Posterior cingulate gyrus (tissue), 11 donors: ENCODE data around the gene ZMIZ1.

Source experiments
- DNase-seq, 10 donors: peaks; one replicate each; pipeline versions ENCODE4 v3.0.0 to v3.0.0-alpha.2; 2020 to 2021; ENCODE audit warnings: mixed read lengths in 3 of 10
- intact Hi-C: fragments of 100-400 bp; cut with DNase I; formaldehyde crosslinking; loops from one replicate; pipeline ENCODE4 v1.15.1; 2023

ZMIZ1 gene

DNA sequence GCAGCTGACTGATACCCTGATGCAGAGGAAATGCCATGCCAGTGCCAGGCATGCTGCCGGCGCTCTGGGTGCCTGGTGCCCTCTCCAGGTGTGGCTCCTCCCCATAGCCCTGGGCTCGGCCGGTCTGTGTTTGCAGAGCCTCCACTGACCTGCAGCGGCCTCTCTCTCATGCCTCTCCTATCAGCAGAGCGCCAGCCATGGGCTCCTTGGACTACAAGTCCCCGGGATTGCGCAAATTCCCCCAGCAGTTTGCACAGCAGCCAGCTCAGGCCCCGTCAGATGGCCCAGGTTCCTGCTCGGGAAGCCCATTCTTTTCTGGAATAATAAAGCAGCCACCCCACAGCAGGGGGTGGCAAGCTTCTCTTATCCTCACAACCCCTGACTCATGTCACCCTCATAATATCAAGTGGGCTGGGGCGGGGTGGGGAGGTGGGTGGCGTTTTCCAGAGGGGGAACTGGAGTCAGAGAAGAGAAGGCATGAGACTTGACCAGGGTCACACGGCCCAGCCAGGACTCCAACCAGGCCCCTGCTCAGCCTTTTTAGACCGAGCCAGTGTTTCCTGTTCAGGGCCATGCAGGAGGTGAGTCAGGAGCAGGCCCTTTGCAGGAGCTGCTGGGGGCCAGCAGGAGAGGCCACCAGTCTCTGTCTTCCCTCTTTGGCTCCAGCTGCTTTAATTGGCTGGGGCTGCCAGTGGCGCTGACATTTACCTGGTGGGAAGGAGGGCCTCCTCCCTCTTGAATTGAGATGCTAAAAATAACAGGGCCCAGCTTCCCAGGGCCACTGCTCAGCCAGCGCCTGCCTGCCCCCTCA, 58.6 kb downstream of the ZMIZ1 start:
- intact Hi-C loops = no loop called here
- no peak for DNase-seq

DNA sequence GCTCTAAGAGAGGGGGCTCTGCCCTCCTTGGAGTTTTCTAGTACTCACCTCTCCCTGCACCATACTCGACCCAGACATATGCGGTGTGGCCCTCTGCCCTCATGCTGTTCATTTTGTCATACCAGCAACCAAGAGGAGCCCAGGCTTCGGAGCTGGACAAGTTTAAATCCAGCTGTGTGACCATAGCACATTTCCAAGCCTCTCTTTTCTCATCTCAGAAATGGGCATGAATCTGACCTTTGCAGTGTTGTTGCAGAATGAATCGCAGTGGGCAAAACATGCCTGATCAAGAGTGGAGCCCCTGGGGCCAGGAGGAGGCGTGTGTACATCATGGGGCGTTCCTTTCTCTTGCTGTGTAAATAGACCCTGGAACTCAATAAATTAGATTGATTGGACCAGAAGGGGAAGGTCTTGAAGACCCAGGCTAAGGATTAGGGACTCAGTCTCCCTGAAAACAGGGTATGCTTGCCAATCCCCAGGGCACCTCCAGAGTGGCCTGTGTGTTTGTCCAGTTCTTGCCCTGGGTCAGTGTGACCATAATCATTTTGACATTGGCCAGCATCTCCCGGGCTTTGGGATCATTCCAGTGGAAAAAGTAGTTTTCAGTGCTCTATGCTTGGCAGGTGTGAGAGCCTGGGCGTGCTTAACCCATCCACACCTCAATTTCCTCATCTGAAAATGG, 59.6 kb downstream of the ZMIZ1 start:
- intact Hi-C loops = no loop called here

DNA sequence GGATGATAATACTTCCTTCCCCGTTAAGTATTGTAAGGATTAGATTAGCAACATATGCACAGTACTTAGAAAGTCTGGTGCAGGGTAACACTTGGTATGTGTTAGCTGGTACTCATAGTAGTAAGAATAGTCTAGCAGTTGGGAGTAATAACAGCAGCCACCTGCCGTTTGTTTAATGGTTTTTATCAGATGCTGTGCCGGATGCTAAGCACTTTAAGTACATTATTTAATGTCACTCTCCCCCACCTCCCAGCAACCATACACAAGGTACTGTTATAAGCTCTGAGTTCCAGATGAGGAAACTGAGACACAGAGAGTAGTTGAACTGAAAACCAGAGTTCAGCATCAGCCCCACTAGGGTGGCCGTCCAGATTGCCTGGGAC, 60.1 kb downstream of the ZMIZ1 start:
- intact Hi-C loops = no loop called here
- DNase-seq = no peak

More for the DNA sequence above, 59.6 kb downstream of the ZMIZ1 start:
- no peak for DNase-seq

DNA sequence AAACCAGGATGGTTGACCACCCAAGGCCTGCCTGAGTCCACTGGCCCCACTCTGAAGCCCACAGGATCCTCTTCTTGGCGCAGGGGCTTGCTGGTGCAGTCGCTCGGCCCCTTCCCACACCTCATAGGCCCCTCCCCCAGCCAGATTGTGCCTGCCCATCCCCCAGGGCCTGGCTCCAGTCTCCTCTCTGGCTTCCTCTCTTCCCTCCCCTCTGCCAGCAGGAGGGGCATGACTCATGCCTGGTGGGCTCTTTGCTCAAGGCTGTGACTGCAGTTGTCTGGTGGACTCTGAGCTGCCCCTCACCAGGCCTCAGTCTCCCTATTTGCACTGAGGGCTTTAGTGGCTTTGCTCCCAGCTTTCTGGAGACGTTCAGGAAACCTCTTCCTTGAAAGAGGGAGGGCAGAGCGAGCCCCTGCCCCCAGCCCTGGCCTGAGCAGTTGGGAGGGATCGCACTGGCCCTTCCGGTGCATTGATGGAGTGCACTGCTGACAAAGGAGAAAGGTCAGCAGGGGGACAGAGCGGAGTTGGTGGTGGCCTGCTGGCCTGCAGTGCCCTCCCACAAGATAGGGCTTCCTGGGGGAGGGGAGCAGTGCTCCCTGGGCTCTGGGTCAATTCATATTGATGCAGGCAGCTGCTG, 60.7 kb downstream of the ZMIZ1 start:
- intact Hi-C loops = no loop called here
- no peak for DNase-seq

DNA sequence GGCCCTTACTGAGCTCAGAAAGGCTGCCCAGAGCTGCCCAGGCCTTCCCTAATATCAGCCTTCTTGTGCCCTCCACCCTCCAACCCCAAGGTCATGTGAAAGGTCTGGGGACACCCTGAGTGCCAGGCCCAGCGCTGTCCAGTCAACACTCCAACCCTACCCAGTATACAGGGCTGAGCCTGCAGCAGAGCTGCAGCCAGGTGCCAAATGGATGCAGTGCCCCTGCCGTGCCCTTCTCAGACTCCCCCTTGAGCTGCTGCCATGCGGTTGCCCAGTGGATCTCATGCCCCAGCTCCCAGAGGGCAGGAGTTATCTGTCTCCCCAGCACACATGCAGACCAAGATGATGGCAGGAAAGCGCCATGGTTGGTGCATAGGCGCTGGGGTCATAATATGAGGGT, 61.5 kb downstream of the ZMIZ1 start:
- intact Hi-C loops = no loop called here
- no peak for DNase-seq

DNA sequence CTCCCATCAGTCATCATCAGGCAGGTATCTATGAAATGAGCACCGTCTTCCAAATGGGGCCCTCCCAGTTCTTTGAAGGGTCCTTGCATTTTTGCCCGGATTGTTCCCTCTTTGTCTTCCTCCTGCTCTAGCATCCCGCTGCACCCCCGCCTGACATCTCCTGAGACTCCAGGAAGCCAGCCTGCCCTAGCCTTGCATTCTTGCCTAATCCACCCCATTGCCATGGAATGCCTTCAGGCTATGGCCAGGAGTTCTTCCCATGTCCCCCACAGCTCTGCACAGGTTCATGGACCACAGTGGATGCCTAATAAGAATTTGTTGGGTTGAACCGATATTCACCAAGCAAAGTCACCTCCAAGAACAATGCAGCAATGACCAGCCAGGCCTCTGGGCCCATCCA, 62.1 kb downstream of the ZMIZ1 start:
- intact Hi-C loops = no loop called here

DNA sequence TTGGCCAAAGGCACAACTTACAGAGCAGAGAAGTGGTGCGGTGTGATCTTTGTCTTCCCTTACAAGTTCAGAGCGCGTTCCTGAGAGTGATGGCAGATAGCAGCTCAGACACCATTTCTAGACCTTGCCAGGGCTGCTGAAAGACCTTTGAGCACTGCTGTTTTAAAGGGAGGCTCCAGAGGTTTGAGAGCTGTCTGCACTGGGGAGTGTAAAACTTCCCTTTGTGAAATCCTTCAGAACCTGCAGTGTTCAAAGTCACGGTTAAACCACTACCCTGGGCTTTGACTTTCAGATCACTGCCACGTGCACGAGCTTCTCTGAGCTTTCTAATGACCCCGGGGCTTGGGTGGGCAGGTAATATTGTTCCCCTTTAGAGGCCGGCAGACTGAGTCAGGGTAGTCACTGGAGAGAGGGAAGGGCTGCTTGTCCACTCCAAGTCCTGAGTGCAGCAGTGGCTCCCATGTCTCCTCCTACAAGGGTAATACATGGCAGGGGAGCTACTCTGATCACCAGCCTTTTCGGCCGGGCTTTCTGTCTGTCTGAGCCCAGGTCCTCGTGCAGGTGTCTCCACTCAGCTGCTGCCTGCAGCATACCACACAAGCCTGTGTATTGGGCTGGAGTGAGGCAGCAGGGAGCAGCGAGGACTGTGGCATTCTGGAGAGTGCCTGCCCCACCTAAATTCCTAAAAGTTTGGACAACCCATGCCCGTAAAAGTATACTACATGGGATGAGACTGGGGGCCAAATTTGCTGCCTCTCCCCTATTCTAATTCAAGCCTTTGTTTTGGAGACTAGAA, 63.3 kb downstream of the ZMIZ1 start:
- intact Hi-C loops = no loop called here
- no peak for DNase-seq

More for the DNA sequence above, 62.1 kb downstream of the ZMIZ1 start:
- DNase-seq = no peak

DNA sequence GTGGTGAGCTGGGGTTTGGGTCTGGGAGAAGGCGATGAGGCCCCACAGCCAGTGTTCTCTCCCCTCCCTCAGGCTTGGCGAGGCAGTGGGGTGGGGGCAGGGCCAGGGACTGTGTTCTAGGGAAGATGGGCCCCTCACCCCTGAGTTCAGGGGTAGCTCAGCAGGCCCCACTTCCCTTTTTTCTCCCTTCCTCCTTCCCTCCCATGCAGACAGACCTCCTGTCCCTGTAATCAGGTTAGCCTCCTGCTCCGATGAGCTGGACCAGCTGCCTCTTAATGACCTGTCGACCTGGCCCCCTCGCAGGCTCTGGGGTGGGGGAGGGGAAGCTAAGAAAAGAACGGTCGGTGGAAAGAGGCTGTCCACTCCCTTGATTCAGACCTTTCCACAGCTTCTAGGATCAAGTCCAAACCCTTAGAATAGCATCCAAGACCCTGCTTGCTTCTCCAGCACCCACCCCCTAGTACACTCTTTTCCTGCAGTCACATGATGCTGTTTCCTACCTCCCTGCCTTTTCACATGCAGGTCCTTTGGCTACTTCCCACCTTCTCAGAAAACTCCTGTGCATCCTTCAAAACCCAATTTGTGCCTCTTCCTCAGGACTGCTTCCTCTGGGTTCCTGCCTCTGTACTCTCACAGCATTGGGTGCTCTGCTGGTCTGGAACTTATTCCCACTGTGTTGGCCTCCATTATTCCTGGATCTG, 64.1 kb downstream of the ZMIZ1 start:
- intact Hi-C loops = no loop called here
- no peak for DNase-seq

DNA sequence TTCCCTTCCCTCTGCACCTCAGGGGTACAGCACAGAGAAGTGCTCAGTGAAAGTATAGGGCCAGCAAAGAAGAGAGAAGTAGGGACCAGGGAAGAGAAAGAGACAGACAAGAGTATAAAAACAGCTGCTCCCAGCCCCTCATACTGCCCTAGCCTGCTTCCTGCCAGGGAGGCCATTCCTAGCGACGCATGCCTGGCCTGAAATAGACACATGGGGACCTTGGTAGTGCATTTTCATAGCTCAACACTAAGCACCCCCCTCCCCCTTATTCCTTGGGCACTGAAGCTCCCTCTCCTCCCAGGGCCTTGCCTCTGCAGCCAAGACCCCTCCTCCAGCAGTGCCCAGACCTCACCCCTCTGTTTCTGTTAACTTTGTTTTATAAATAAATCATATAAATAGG, 64.7 kb downstream of the ZMIZ1 start:
- DNase-seq = no peak
- intact Hi-C loops = no loop called here

DNA sequence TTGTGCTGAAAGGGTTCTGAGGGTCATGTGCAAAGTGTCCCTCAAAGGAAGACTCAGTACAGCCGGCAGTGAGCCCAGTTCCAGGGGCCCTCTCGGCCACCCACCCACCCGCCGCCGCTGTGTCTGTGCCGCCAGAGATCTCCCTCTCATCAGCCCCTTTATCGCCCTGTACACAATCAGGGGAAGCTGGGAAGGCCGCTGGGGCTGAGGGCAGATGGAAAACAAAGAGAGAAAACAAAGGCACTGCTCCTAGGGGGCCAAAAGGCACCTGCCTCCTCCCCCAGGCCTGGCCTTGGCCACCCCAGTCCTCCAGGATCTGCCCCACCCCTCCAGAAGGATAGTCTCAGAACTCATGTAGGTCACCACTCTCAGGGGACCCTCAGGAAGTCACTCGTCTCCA, 67.0 kb downstream of the ZMIZ1 start:
- DNase-seq = no peak
- intact Hi-C loops = no loop called here

DNA sequence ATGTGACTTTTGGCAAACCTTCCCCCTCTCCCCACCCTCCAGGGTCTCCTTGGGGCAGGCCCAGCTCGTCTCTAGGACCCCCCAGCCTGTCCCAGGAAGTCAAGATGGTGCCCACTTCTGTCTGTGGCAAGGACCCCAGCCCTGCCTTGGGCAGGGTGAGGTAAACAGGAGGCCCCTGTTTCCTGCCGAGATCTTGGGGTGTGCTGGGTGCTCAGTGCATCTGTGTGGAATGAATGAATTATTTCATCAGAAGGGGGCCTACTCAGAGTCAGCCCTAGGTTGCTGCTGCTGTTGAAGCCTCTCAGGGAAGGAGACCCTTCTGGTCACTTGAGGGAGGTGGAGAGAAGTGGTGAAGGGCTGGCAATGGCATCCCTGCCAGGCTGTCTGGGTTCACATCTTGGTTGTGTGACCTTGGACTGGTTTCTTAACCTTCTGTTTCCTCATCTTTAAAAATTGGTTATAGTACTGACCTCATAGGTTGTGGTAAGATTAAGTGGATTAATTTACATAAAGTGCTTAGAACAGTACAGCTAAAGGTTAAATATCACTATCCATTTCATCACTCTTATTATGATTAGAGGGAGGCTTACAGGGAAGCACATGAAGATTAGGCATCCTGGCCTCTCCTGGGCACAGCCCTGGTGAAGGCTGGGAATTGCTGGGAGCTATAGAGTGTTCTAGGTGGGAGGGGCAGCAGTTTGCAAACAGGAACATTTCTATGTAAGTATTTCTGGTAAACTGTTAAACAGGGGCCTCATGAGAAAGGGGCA, 67.7 kb downstream of the ZMIZ1 start:
- no peak for DNase-seq
- intact Hi-C loops = no loop called here

DNA sequence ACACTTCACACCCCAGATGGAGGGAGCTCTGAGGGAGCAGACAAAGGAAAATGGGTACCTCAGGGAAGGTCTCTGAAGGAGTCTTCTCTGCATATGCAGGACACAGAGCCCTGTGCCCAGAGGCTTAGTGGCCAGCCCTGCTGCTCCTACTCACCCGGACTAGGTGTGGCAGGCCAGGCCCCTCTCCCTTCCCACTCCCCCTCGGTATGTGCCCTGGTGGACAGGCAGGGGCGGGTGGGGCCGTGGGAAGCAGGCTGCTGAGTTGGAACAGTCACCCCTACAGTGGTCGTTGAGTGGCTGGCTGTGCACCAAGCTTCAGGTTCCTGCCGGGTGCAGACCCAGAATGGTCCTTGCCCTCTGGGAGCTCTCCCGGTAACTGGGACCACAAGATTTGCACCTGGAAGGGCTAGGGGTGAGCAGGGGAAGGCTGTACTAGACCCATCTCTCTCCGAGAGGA, 68.6 kb downstream of the ZMIZ1 start:
- intact Hi-C loops = no loop called here
- DNase-seq = no peak

DNA sequence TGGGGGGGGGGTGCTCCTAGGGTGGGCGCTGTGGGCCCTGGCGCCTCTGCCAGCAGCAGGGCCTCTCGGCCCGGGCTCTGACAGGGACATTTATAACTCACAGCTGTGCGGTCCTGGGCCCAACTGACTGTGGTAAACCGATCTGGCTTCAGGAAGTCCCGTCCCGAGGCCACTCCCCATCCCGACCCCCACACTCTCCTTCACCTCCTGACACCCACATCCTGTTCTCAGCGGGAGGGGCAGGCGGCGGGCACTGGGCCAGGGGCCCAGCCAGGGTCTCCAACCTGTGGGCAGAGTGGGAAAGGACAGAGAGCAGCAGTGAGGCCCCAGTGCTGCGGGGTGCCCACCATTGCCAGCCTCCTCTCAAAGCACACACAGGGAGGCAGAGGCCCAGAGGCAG, 69.1 kb downstream of the ZMIZ1 start:
- intact Hi-C loops = no loop called here
- DNase-seq = no peak

DNA sequence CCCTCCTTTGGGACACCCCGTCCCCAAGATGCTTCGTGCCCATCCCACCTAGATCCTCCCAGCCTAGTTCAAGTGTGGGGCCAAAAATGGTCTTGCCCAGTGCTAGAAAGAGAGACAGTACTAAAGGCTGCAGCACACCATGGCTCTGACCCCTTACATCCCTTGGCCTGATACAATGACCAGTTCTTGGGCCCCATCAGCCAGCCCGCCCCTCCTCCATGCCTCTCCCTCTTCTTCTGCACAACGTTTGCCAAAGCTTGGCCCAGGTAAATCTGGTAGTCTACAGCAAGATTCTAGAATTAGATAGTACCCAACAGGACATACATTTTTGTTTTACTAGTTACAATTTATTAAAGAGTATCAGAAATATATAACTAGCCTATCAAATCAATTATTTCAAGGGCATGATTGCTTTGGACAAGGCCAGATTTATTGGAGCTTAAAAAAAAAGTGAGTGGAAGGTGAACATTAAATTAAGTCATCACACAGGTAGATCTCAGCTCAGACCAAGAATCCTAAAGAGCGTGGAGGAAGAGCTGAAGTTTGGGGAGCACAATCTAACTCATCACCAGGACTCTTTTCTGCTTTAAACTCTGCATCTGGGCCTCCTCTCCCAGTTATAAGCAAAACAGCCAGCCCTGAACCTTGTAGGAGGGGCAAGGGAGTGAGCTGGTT, 69.8 kb downstream of the ZMIZ1 start:
- intact Hi-C loops = no loop called here
- DNase-seq = no peak

DNA sequence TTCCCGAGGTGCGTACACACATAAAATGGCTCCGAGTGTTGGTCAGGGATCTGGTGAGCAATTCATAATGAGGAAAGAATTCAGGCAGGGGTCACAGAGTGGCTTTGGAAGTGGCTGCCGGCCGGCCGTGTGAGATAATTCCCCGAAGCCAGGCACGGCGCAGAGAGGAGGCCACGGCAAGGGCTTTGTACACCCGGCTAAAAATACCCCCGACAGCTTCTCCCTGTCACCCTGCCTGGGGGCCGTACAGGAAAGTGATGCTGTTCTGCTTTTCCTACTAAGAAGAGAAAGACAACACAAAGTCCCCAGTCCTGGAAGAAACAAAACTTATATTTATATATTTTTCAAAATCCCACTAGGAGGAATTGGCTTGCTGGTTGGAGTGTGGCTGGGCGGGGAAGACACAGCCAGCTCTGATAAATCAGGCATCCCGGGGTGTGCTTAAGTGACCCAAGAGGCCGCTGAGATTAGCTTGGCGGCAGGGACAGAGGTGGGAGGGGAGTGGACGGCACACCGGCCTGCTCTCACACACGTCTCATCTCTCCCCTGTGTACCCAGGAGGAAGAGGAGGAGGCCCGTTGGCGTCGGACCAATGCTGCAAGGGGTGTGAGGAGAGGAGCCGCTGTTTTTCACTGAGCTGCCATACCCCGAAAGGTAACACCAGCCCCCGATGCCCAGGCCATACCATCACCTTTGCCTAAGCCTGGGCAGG, 70.5 kb downstream of the ZMIZ1 start:
- intact Hi-C loops = no loop called here
- DNase-seq = no peak

DNA sequence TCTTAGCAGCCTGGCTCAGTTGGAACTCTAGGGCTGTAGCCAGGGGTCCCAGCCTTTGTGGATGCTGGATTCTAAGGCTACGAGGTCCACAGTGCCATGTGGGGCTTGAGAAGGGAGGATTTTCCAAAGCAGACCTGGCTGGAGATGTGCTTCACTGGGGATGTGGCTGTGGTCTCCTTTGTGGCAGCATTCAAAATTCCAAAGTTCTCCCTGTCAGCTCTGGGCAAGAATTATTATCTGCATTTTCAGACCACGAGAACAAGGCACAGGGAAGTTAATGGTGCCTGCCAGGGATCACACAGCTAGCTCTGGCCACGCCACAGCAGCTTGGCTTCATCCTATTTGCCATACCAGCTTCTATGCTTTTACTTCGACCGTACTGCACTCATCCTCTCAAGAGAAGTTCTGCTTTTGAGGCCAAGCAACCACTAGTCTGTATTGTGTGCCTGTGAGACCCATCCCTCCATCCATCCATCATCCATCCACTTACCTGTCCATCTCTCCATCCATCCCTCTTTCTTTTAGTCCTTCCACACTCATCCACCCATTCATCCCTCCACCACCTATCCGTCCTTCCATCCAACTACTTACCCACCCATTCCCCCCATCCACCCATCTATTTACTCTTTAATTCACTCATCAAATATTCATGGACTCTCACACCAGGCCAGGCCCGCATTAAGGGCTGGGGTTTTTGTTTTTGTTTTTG, 71.5 kb downstream of the ZMIZ1 start:
- no peak for DNase-seq
- intact Hi-C loops = loop anchor here (5.0 kb wide), 1 partner anchor 68 kb away; no protein-coding TSS in a partner anchor

DNA sequence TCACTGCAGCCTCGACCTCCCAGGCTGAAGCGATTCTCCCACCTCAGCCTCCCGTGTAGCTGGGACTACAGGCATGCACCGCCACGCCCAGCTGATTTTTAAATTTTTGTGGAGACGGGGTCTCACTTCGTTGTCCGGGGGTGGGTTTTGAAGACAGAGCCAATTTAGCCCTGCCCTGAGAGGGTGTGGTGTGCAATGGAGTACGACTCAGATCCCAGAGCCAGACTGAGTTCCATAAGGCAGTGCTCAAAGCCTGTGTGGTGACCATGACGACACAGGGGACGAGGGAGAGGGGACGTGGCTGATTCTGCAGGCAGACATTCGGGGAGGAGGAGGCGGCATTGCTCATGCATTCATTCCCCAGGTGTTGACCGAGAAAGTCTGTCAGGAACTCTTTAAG, 72.1 kb downstream of the ZMIZ1 start:
- intact Hi-C loops = loop anchor here (5.0 kb wide), 1 partner anchor 69 kb away; no protein-coding TSS in a partner anchor
- DNase-seq = no peak
